ENCODE results near the gene TMEM50A. TPM values are rescaled to one million over a fixed set of nuclear protein-coding genes. Genes with fewer than 3 reads are reported as not detected.

Gene TMEM50A
- total and polyA plus RNA-seq, 9 of the 15 experiments (the other 6 are each of a cell fraction or from before 2014, with no cell fraction given), result 43.7 to 195 (median 137) TPM

DNA sequence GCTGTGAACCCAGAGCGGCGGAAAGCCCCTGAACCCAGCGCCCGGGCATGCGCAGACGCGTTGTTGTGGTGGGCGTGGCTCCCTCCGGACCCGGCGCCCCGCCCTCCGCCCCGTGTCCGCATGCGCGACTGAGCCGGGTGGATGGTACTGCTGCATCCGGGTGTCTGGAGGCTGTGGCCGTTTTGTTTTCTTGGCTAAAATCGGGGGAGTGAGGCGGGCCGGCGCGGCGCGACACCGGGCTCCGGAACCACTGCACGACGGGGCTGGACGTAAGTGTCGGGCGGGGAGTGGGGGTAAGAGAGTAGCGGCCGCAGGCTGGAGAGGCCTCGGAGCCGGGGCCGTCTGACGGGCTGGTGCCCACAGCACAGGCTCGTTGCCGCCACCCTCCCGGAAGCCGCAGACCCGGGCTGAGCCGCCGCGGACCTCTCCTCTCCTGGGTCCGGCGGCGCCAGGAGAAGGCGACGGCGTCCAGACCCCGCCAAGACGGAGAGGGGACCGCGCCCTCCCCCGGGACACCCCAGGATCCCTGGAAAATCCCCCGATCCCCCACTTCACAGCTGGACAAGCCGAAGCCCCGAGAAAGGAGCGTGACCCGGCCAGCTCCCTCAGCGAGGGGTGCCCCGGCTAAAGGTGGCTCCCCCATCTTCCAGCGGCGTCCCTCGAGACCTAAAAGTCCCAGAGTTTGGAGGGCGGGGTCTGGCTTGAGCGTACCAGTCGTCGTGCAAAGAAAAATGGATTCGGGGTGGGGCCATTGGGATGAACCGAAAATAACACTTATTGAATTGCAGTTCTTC lies at the start of gene TMEM50A (continued):
- TF ChIP-seq HNRNPK (IDR thresholded peaks at IDR 0.05; ENCODE audit: low read depth, low read length, poor library complexity, severe bottlenecking) (no peak), SAP30 (IDR thresholded peaks at IDR 0.05; ENCODE audit: borderline replicate concordance, insufficient read depth, low read depth, low read length, poor library complexity, severe bottlenecking) (peak; percentile 91), HMG20B (CRISPR knock-in tag; IDR thresholded peaks at IDR 0.05) (no peak), ZNF561 (CRISPR knock-in tag; conservative IDR thresholded peaks at IDR 0.05) (no peak), MCM5 (IDR thresholded peaks at IDR 0.05; ENCODE audit: low read depth) (no peak), CCAR2 (IDR thresholded peaks at IDR 0.05; ENCODE audit: low read depth, low read length) (no peak), CREM (IDR thresholded peaks at IDR 0.05; ENCODE audit: low read depth) (peak; percentile 27), RFX7 (CRISPR knock-in tag; IDR thresholded peaks at IDR 0.05) (no peak), TARDBP (IDR thresholded peaks at IDR 0.05) (peak; percentile 13; the same call in 1 of the 2 replicates)
- TF ChIP-seq, protein P1, sequence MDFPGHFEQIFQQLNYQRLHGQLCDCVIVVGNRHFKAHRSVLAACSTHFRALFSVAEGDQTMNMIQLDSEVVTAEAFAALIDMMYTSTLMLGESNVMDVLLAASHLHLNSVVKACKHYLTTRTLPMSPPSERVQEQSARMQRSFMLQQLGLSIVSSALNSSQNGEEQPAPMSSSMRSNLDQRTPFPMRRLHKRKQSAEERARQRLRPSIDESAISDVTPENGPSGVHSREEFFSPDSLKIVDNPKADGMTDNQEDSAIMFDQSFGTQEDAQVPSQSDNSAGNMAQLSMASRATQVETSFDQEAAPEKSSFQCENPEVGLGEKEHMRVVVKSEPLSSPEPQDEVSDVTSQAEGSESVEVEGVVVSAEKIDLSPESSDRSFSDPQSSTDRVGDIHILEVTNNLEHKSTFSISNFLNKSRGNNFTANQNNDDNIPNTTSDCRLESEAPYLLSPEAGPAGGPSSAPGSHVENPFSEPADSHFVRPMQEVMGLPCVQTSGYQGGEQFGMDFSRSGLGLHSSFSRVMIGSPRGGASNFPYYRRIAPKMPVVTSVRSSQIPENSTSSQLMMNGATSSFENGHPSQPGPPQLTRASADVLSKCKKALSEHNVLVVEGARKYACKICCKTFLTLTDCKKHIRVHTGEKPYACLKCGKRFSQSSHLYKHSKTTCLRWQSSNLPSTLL (IDR thresholded peaks at IDR 0.05), result peak; percentile 80
- TF ChIP-seq, protein P2, sequence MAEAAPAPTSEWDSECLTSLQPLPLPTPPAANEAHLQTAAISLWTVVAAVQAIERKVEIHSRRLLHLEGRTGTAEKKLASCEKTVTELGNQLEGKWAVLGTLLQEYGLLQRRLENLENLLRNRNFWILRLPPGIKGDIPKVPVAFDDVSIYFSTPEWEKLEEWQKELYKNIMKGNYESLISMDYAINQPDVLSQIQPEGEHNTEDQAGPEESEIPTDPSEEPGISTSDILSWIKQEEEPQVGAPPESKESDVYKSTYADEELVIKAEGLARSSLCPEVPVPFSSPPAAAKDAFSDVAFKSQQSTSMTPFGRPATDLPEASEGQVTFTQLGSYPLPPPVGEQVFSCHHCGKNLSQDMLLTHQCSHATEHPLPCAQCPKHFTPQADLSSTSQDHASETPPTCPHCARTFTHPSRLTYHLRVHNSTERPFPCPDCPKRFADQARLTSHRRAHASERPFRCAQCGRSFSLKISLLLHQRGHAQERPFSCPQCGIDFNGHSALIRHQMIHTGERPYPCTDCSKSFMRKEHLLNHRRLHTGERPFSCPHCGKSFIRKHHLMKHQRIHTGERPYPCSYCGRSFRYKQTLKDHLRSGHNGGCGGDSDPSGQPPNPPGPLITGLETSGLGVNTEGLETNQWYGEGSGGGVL (CRISPR knock-in tag; IDR thresholded peaks at IDR 0.05), result no peak
- TF ChIP-seq, protein P3, sequence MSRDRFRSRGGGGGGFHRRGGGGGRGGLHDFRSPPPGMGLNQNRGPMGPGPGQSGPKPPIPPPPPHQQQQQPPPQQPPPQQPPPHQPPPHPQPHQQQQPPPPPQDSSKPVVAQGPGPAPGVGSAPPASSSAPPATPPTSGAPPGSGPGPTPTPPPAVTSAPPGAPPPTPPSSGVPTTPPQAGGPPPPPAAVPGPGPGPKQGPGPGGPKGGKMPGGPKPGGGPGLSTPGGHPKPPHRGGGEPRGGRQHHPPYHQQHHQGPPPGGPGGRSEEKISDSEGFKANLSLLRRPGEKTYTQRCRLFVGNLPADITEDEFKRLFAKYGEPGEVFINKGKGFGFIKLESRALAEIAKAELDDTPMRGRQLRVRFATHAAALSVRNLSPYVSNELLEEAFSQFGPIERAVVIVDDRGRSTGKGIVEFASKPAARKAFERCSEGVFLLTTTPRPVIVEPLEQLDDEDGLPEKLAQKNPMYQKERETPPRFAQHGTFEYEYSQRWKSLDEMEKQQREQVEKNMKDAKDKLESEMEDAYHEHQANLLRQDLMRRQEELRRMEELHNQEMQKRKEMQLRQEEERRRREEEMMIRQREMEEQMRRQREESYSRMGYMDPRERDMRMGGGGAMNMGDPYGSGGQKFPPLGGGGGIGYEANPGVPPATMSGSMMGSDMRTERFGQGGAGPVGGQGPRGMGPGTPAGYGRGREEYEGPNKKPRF (IDR thresholded peaks at IDR 0.05; ENCODE audit: low read depth, low read length), result no peak
- TF ChIP-seq, protein P4, sequence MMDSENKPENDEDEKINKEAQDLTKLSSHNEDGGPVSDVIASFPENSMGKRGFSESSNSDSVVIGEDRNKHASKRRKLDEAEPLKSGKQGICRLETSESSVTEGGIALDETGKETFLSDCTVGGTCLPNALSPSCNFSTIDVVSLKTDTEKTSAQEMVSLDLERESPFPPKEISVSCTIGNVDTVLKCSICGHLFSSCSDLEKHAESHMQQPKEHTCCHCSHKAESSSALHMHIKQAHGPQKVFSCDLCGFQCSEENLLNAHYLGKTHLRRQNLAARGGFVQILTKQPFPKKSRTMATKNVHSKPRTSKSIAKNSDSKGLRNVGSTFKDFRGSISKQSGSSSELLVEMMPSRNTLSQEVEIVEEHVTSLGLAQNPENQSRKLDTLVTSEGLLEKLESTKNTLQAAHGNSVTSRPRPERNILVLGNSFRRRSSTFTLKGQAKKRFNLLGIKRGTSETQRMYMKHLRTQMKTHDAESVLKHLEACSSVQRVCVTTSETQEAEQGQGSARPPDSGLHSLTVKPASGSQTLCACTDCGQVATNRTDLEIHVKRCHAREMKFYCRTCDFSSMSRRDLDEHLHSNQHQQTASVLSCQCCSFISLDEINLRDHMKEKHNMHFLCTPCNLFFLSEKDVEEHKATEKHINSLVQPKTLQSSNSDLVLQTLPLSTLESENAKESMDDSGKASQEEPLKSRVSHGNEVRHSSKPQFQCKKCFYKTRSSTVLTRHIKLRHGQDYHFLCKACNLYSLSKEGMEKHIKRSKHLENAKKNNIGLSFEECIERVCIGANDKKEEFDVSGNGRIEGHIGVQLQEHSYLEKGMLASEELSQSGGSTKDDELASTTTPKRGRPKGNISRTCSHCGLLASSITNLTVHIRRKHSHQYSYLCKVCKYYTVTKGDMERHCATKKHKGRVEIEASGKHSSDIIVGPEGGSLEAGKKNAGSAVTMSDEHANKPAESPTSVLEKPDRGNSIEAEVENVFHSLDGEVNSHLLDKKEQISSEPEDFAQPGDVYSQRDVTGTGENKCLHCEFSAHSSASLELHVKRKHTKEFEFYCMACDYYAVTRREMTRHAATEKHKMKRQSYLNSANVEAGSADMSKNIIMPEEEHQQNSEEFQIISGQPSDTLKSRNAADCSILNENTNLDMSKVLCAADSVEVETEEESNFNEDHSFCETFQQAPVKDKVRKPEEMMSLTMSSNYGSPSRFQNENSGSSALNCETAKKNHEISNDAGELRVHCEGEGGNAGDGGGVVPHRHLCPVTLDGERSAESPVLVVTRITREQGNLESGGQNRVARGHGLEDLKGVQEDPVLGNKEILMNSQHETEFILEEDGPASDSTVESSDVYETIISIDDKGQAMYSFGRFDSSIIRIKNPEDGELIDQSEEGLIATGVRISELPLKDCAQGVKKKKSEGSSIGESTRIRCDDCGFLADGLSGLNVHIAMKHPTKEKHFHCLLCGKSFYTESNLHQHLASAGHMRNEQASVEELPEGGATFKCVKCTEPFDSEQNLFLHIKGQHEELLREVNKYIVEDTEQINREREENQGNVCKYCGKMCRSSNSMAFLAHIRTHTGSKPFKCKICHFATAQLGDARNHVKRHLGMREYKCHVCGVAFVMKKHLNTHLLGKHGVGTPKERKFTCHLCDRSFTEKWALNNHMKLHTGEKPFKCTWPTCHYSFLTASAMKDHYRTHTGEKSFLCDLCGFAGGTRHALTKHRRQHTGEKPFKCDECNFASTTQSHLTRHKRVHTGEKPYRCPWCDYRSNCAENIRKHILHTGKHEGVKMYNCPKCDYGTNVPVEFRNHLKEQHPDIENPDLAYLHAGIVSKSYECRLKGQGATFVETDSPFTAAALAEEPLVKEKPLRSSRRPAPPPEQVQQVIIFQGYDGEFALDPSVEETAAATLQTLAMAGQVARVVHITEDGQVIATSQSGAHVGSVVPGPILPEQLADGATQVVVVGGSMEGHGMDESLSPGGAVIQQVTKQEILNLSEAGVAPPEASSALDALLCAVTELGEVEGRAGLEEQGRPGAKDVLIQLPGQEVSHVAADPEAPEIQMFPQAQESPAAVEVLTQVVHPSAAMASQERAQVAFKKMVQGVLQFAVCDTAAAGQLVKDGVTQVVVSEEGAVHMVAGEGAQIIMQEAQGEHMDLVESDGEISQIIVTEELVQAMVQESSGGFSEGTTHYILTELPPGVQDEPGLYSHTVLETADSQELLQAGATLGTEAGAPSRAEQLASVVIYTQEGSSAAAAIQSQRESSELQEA (IDR thresholded peaks at IDR 0.05; ENCODE audit: low read depth), result no peak
